ENCODE results near the gene OPRL1. TPM values are rescaled to one million over a fixed set of nuclear protein-coding genes. Genes with fewer than 3 reads are reported as not detected.

Gene OPRL1
- total RNA-seq, 1 experiment from 2014 or later: 0.33 TPM

DNA sequence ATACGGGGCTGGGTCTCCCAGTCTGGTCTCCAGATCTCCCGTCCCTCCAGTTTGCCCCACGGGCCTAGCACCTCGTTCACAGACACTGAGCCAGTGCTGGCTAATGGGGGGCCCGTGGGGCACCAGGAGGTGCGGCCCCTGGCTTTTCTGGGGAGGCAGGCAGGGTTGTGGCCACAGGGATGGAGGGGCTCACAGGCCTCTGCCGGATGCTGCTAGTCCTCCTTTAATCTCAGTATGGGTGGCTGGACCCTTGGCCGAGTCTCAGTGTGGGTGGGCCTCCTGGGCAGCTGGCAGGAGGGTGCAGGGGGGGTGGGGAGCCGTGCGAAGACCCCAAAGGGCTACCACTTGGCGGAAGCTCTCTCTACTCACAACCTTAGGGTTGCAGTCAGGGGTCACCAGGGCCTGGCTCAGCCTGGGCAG lies 28.8 kb upstream of the OPRL1 start:
- no peak for DNase-seq
- intact Hi-C loops (cut with micrococcal nuclease; ENCODE audit: unreplicated experiment): loop anchor here (10.0 kb wide), 1 partner anchor 156 kb away; the partner anchor contains the start of gene DNAJC5
- no peaks in the 10 kb centered on the region for H3K9me3 Mint-ChIP-seq (ENCODE audit: low read depth, unreplicated experiment)
- no peak overlapping the region for H3K27ac Mint-ChIP-seq (ENCODE audit: unreplicated experiment)
- no peaks in the 10 kb centered on the region for H3K36me3 Mint-ChIP-seq (ENCODE audit: insufficient read depth, unreplicated experiment)
- H3K27me3 Mint-ChIP-seq (ENCODE audit: unreplicated experiment): peaks cover 88% of the 10 kb centered on the region
- no peaks in the 10 kb centered on the region for H3K4me1 Mint-ChIP-seq (ENCODE audit: low read depth, unreplicated experiment)
- no TSS peak for BruUV-seq (replicated peaks)
- no peak overlapping the region for H3K4me3 Mint-ChIP-seq (ENCODE audit: low read depth, unreplicated experiment)
- no peak for TF ChIP-seq CTCF (IDR thresholded peaks at IDR 0.05; ENCODE audit: unreplicated experiment)
- CTCF ChIA-PET: interaction anchor here (3.0 kb wide), 1 partner anchor 13 kb away, joined by 13 read pairs; no protein-coding TSS in a partner anchor

DNA sequence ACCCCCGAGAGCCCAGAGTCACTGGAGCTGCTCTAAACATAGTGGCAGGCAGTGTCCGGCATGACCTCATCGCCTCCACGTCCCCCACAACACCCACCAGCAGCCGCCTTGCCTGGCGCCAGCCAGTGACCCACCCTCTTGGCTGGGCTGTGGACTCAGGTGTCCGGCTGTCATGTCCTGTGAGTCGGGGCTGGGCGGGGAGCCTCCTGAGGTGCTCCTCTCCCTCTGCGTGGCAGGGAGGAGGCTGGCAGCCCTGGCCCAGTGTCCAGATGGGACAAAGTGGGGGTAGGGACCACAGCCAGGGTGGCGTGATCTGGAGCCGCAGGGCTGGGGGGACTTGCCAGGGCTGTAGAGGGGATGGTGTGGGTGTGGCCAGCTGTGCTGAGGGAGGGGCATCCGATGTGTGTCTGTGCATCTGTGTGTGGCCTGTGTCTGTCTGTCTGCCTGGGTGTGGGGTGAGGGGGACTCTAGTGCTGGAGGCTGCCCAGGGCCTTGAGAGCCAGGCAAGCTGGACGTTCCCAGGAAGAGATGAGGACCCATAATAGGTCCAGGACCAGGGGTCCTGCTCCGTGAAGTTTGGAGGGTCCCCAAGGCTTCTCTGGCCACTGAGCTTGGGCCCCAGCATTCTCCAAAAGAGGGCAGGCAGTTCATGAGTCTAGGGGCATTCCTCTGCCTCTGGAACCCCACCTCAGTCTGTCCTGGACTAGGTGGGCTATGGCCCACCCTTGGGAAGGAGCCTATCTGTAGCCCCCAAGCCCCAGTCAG lies 28.1 kb upstream of the OPRL1 start:
- CTCF ChIA-PET: interaction anchor here (2.7 to 3.0 kb wide), 2 partner anchors 11 to 13 kb away, joined by 7 to 13 read pairs; partner anchors contain the start of gene TCEA2
- intact Hi-C loops (cut with micrococcal nuclease; ENCODE audit: unreplicated experiment): loop anchor here (10.0 kb wide), 1 partner anchor 157 kb away; the partner anchor contains the start of gene DNAJC5

DNA sequence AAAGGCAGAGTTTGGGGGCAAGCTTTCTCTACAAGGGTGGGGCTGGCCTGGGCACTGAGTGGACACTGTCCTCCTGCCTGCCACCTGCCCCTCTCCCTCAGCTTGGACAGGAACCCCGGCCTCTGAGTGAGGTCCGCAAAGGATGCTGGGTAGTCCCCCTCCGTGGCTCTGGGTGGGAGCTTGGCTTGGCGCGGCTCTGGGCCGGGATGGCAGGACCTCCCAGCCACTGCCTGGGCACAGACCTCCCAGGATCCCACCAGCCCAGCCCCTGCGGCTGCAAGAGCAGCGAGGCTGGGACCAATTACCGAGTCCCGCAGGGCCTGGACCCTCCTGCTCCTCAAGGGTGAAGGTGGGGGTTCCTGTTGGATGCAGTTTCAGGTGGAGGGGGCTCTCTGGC lies 27.6 kb upstream of the OPRL1 start:
- CTCF ChIA-PET: interaction anchor here (2.7 to 3.0 kb wide), 2 partner anchors 10 to 14 kb away, joined by 7 to 13 read pairs; partner anchors contain the start of gene TCEA2
- BruUV-seq (replicated peaks): no TSS peak
- no peak overlapping the region for H3K27ac Mint-ChIP-seq (ENCODE audit: unreplicated experiment)

More for the DNA sequence above, 28.1 kb upstream of the OPRL1 start:
- no peak for TF ChIP-seq CTCF (IDR thresholded peaks at IDR 0.05; ENCODE audit: unreplicated experiment)
- Mint-ChIP-seq H3K4me1 (ENCODE audit: low read depth, unreplicated experiment) (no peaks in the 10 kb centered on the region), H3K4me3 (ENCODE audit: low read depth, unreplicated experiment) (no peak overlapping the region), H3K27ac (ENCODE audit: unreplicated experiment) (no peak overlapping the region), H3K27me3 (ENCODE audit: unreplicated experiment) (peaks cover 81% of the 10 kb centered on the region), H3K36me3 (ENCODE audit: insufficient read depth, unreplicated experiment) (no peaks in the 10 kb centered on the region), H3K9me3 (ENCODE audit: low read depth, unreplicated experiment) (no peaks in the 10 kb centered on the region)
- no TSS peak for BruUV-seq (replicated peaks)
- DNase-seq: no peak

More for the DNA sequence above, 27.6 kb upstream of the OPRL1 start:
- DNase-seq: no peak
- Mint-ChIP-seq H3K36me3 (ENCODE audit: insufficient read depth, unreplicated experiment) (no peaks in the 10 kb centered on the region), H3K4me3 (ENCODE audit: low read depth, unreplicated experiment) (no peak overlapping the region), H3K9me3 (ENCODE audit: low read depth, unreplicated experiment) (no peaks in the 10 kb centered on the region), H3K4me1 (ENCODE audit: low read depth, unreplicated experiment) (peaks cover 4% of the 10 kb centered on the region), H3K27me3 (ENCODE audit: unreplicated experiment) (peaks cover 75% of the 10 kb centered on the region)
- intact Hi-C loops (cut with micrococcal nuclease; ENCODE audit: unreplicated experiment): loop anchor here (10.0 kb wide), 1 partner anchor 158 kb away; the partner anchor contains the start of gene DNAJC5
- TF ChIP-seq CTCF (IDR thresholded peaks at IDR 0.05; ENCODE audit: unreplicated experiment): no peak
